K562 (cell line): ENCODE data around the gene UBASH3A. TPM values are rescaled to one million over a fixed set of nuclear protein-coding genes. Genes with fewer than 3 reads are reported as not detected.
A peak's percentile ranks its signal among the peaks of the same experiment; 100 is the strongest.

ENCODE experiments used
- DNMT1 ChIP-seq: fragments of 450-650 bp; IDR thresholded peaks from 2 replicates; pipeline ENCODE4 v1.6.1; 2016; ENCODE audit warnings: antibody characterized with exemption, mild to moderate bottlenecking
- FOS ChIP-seq: IDR thresholded peaks from 3 replicates; pipeline ENCODE4 v1.6.1; 2011; ENCODE audit not compliant: insufficient read length; ENCODE audit errors: extremely low read depth
- FOXP1 ChIP-seq: sonication (generic); formaldehyde crosslinking; IDR thresholded peaks from 2 replicates; pipeline ENCODE4 v1.8.0; 2022; ENCODE audit warnings: mild to moderate bottlenecking, missing genetic modification reagents
- GTF2A2 ChIP-seq: IDR thresholded peaks from 2 replicates; pipeline ENCODE4 v1.6.1; 2016; ENCODE audit warnings: mild to moderate bottlenecking, missing genetic modification characterization, missing compliant biosample characterization
- GTF2E2 ChIP-seq: fragments of 200-800 bp; sonication (Bioruptor generic); IDR thresholded peaks from 2 replicates; pipeline ENCODE4 v1.6.1; 2016; ENCODE audit warnings: missing genetic modification characterization, missing compliant biosample characterization
- JUNB ChIP-seq: fragments of 450-650 bp; formaldehyde crosslinking; conservative IDR thresholded peaks from 2 replicates; pipeline ENCODE4 v1.4.0; 2020; ENCODE audit warnings: mild to moderate bottlenecking
- KLF10 ChIP-seq: fragments of 250-450 bp; sonication (Bioruptor Pico); IDR thresholded peaks from 2 replicates; pipeline ENCODE4 v1.6.1; 2021; ENCODE audit warnings: matching md5 sums
- MCM3 ChIP-seq: fragments of 450-650 bp; IDR thresholded peaks from 2 replicates; pipeline ENCODE4 v1.6.1; 2016
- NFIC ChIP-seq: fragments of 450-650 bp; IDR thresholded peaks from 2 replicates; pipeline ENCODE4 v1.6.1; 2017; ENCODE audit warnings: mild to moderate bottlenecking, inconsistent platforms
- NR1H2 ChIP-seq: sonication (generic); formaldehyde crosslinking; IDR thresholded peaks from 2 replicates; pipeline ENCODE4 v1.4.0; 2020; ENCODE audit warnings: mild to moderate bottlenecking, missing genetic modification reagents
- SMC3 ChIP-seq: conservative IDR thresholded peaks from 2 replicates; pipeline ENCODE4 v1.6.1; 2011; ENCODE audit warnings: low read depth, low read length, improper control_type of control experiment; ENCODE audit not compliant: insufficient read depth
- TEAD1 ChIP-seq, 2 experiments: fragments of 450-650 bp in 1 of 2; sonication (generic) in 1 of 2; formaldehyde crosslinking; IDR thresholded peaks; 2 replicates each; pipeline versions ENCODE4 v1.4.0 to v1.8.0; 2020 to 2022; ENCODE audit warnings: mild to moderate bottlenecking in 2 of 2, missing genetic modification reagents in 1 of 2
- TRIM28 ChIP-seq: fragments of 450-650 bp; IDR thresholded peaks from 2 replicates; pipeline ENCODE4 v1.6.1; 2017
- ZC3H11A ChIP-seq: IDR thresholded peaks from 2 replicates; pipeline ENCODE4 v1.6.1; 2012; ENCODE audit warnings: low read depth, low read length, improper control_type of control experiment
- ZNF146 ChIP-seq: IDR thresholded peaks from one replicate; pipeline ENCODE4 v1.6.1; 2018; ENCODE audit warnings: missing compliant biosample characterization; ENCODE audit not compliant: unreplicated experiment
- ZNF184 ChIP-seq: sonication (generic); formaldehyde crosslinking; IDR thresholded peaks from 2 replicates; pipeline ENCODE4 v1.5.0; 2020; ENCODE audit warnings: missing genetic modification reagents
- ZNF444 ChIP-seq: fragments of 250-450 bp; sonication (Bioruptor Pico); IDR thresholded peaks from 2 replicates; pipeline ENCODE4 v1.4.0; 2020; ENCODE audit warnings: mild to moderate bottlenecking, moderate library complexity
- ZNF583 ChIP-seq: fragments of 250-450 bp; sonication (Bioruptor Pico); IDR thresholded peaks from 2 replicates; pipeline ENCODE4 v1.4.0; 2020
- ZNF780A ChIP-seq: fragments of 250-450 bp; sonication (Bioruptor Pico); IDR thresholded peaks from 2 replicates; pipeline ENCODE4 v1.5.0; 2021; ENCODE audit warnings: mild to moderate bottlenecking
- polyA plus RNA-seq, 8 experiments: library from polyadenylated mRNA; depleted of rRNA in 4 of 8; stranded (reverse) in 5 of 8; unstranded in 3 of 8; fragments of >200 nt; fragmentation: Nextera tagmentation in 2 of 8; fragmentation: Illumina TruSeq in 1 of 8; extraction: Ambion mirVana in 2 of 8; extraction: Trizol in 1 of 8; gene quantifications; 2 replicates each; pipeline versions ENCODE4 v1.2.1 to v1.2.3, GENCODE V29; 2011 to 2014; ENCODE audit warnings: inconsistent platforms in 1 of 8, missing spikeins in 1 of 8
- total RNA-seq, 7 experiments: library from RNA; depleted of rRNA in 6 of 7; stranded (reverse); fragments of >200 nt in 6 of 7; fragmentation: Illumina TruSeq in 2 of 7; extraction: Trizol in 2 of 7; gene quantifications; 2 replicates each; pipeline versions ENCODE4 v1.2.1 to v1.2.3, GENCODE V29; 2011 to 2021; ENCODE audit warnings: low replicate concordance in 1 of 7
- TF ChIP-seq, protein P1 (sequence below): fragments of 250-450 bp; sonication (Bioruptor Pico); IDR thresholded peaks from 2 replicates; pipeline ENCODE4 v1.5.0; 2022; ENCODE audit warnings: mild to moderate bottlenecking
- TF ChIP-seq, protein P2 (sequence below): fragments of 250-450 bp; sonication (Bioruptor Pico); IDR thresholded peaks from 2 replicates; pipeline ENCODE4 v1.4.0; 2020
- TF ChIP-seq, protein P3 (sequence below): sonication (generic); formaldehyde crosslinking; IDR thresholded peaks from 2 replicates; pipeline ENCODE4 v1.8.1; 2023; ENCODE audit warnings: mild to moderate bottlenecking, missing genetic modification reagents
- TF ChIP-seq, protein P4 (sequence below): sonication (generic); formaldehyde crosslinking; IDR thresholded peaks from 2 replicates; pipeline ENCODE4 v1.9.0; 2022; ENCODE audit warnings: mild to moderate bottlenecking, missing genetic modification reagents

Gene UBASH3A
- total and polyA plus RNA-seq, 9 of the 15 experiments (the other 6 are each of a cell fraction or from before 2014, with no cell fraction given), result 0.23 to 1.8 (median 1.1) TPM

DNA sequence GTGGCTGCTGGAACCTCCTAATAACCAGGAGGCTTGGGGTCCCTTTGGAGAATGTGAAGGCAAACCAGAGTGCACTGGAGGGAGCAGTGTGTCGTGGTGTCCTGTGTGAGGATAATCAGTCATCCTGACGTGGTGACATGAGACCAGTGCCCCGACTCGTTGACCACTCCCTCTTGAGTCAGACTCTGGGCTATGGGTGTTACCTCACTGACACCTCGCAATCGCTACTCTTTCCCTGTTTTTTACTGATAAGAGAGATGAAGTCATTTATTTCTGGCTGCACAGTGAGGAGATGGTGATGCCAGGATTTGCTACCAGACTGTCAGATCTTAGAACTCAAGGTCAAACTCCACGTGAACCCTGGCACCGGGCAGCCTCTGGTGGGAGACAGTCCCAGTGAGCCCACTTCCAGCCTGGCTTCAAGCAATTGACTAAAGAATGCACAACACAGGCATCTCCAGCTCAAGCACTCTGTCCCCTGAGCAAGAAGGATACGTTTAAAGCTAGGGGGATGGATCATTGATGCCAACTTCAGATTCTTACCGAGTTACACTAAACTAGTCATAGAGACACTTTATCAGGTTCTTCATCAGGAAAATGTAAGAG lies 30.3 kb downstream of the UBASH3A start (continued):
- TF ChIP-seq ZC3H11A (no peak), JUNB (CRISPR knock-in tag) (no peak), MCM3 (no peak), ZNF444 (CRISPR knock-in tag) (no peak), GTF2A2 (tag) (no peak), ZNF146 (CRISPR knock-in tag) (no peak), FOXP1 (CRISPR knock-in tag) (no peak), NFIC (no peak), ZNF583 (CRISPR knock-in tag) (no peak), DNMT1 (no peak), TEAD1 (CRISPR knock-in tag; IDR thresholded peaks at IDR 0.05) (peak in 1 of 2 experiments; percentile 35; a peak in 1 of 4 replicates), SMC3 (no peak), ZNF780A (CRISPR knock-in tag) (no peak), TRIM28 (no peak), NR1H2 (CRISPR knock-in tag) (no peak), GTF2E2 (no peak), KLF10 (CRISPR knock-in tag) (no peak), FOS (no peak), ZNF184 (CRISPR knock-in tag) (no peak)
- TF ChIP-seq, protein P1, sequence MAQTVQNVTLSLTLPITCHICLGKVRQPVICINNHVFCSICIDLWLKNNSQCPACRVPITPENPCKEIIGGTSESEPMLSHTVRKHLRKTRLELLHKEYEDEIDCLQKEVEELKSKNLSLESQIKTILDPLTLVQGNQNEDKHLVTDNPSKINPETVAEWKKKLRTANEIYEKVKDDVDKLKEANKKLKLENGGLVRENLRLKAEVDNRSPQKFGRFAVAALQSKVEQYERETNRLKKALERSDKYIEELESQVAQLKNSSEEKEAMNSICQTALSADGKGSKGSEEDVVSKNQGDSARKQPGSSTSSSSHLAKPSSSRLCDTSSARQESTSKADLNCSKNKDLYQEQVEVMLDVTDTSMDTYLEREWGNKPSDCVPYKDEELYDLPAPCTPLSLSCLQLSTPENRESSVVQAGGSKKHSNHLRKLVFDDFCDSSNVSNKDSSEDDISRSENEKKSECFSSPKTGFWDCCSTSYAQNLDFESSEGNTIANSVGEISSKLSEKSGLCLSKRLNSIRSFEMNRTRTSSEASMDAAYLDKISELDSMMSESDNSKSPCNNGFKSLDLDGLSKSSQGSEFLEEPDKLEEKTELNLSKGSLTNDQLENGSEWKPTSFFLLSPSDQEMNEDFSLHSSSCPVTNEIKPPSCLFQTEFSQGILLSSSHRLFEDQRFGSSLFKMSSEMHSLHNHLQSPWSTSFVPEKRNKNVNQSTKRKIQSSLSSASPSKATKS (CRISPR knock-in tag), result no peak
- TF ChIP-seq, protein P2, sequence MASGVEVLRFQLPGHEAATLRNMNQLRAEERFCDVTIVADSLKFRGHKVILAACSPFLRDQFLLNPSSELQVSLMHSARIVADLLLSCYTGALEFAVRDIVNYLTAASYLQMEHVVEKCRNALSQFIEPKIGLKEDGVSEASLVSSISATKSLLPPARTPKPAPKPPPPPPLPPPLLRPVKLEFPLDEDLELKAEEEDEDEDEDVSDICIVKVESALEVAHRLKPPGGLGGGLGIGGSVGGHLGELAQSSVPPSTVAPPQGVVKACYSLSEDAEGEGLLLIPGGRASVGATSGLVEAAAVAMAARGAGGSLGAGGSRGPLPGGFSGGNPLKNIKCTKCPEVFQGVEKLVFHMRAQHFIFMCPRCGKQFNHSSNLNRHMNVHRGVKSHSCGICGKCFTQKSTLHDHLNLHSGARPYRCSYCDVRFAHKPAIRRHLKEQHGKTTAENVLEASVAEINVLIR, result peak; percentile 67
- TF ChIP-seq, protein P3, sequence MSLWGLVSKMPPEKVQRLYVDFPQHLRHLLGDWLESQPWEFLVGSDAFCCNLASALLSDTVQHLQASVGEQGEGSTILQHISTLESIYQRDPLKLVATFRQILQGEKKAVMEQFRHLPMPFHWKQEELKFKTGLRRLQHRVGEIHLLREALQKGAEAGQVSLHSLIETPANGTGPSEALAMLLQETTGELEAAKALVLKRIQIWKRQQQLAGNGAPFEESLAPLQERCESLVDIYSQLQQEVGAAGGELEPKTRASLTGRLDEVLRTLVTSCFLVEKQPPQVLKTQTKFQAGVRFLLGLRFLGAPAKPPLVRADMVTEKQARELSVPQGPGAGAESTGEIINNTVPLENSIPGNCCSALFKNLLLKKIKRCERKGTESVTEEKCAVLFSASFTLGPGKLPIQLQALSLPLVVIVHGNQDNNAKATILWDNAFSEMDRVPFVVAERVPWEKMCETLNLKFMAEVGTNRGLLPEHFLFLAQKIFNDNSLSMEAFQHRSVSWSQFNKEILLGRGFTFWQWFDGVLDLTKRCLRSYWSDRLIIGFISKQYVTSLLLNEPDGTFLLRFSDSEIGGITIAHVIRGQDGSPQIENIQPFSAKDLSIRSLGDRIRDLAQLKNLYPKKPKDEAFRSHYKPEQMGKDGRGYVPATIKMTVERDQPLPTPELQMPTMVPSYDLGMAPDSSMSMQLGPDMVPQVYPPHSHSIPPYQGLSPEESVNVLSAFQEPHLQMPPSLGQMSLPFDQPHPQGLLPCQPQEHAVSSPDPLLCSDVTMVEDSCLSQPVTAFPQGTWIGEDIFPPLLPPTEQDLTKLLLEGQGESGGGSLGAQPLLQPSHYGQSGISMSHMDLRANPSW (CRISPR knock-in tag), result no peak
- TF ChIP-seq, protein P4, sequence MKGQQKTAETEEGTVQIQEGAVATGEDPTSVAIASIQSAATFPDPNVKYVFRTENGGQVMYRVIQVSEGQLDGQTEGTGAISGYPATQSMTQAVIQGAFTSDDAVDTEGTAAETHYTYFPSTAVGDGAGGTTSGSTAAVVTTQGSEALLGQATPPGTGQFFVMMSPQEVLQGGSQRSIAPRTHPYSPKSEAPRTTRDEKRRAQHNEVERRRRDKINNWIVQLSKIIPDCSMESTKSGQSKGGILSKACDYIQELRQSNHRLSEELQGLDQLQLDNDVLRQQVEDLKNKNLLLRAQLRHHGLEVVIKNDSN (CRISPR knock-in tag), result no peak
